PC-3 (cell line): Measurements from ENCODE around the gene AGPS.
"Not testable (repeated sequence)": the region's sequence is repeated elsewhere in the genome, so short reads cannot be mapped to it uniquely, and the experiment has no call there.

Experiments used
- EZH2 ChIP-seq: fragments of 300-600 bp; sonication (generic); IDR thresholded peaks from one replicate; pipeline ENCODE4 v1.6.1; 2017; ENCODE audit warnings: antibody characterized with exemption, mild to moderate bottlenecking, low read length; ENCODE audit not compliant: unreplicated experiment
- EZH2phosphoT487 ChIP-seq: fragments of 300-600 bp; sonication (generic); IDR thresholded peaks from 2 replicates; pipeline ENCODE4 v1.6.1; 2018; ENCODE audit warnings: mild to moderate bottlenecking, antibody characterized with exemption, low read length, borderline replicate concordance

- not testable (repeated sequence) for TF ChIP-seq EZH2, EZH2phosphoT487
Observed at GRCh38 chr2:177459756-177460155, 67.2 kb downstream of the AGPS start.
